GM19099 (cell line): Measurements from ENCODE around the gene ZNF330.
A peak's percentile ranks its signal among the peaks of the same experiment; 100 is the strongest.

Experiments used
- POLR2A ChIP-seq: IDR thresholded peaks from 3 replicates; pipeline ENCODE4 v1.6.1; 2011; ENCODE audit warnings: low read depth; ENCODE audit not compliant: insufficient read length; ENCODE audit errors: extremely low read depth

The ZNF330 gene

GRCh38 chr4:141220691-141221659 is at the start of gene ZNF330:
ZNF330 (plus strand) TSS chr4:141220895; CDS start chr4:141222372, 1,477 bp downstream.
- peak; percentile 83 for TF ChIP-seq POLR2A

GRCh38 chr4:141174457-141174856 is 46.2 kb upstream of the ZNF330 start:
- TF ChIP-seq POLR2A = no peak

- no peak for TF ChIP-seq POLR2A
Observed at GRCh38 chr4:141177171-141177570, 43.5 kb upstream of the ZNF330 start.

- no peak for TF ChIP-seq POLR2A
Observed at GRCh38 chr4:141179474-141180373, 41.0 kb upstream of the ZNF330 start.

GRCh38 chr4:141180991-141181761 is 39.5 kb upstream of the ZNF330 start:
- no peak for TF ChIP-seq POLR2A

GRCh38 chr4:141192564-141192963 is 28.1 kb upstream of the ZNF330 start:
- TF ChIP-seq POLR2A = no peak

- no peak for TF ChIP-seq POLR2A
Observed at GRCh38 chr4:141193516-141194034, 27.1 kb upstream of the ZNF330 start.

GRCh38 chr4:141195095-141195707 is 25.5 kb upstream of the ZNF330 start:
- TF ChIP-seq POLR2A = no peak

- no peak for TF ChIP-seq POLR2A
Observed at GRCh38 chr4:141196227-141196933, 24.3 kb upstream of the ZNF330 start.

- TF ChIP-seq POLR2A = no peak
Observed at GRCh38 chr4:141207961-141208360, 12.7 kb upstream of the ZNF330 start.

- TF ChIP-seq POLR2A = no peak
Observed at GRCh38 chr4:141210168-141210567, 10.5 kb upstream of the ZNF330 start.

- TF ChIP-seq POLR2A = no peak
Observed at GRCh38 chr4:141213550-141213991, 7.1 kb upstream of the ZNF330 start.

GRCh38 chr4:141215030-141215429 is 5.7 kb upstream of the ZNF330 start:
- TF ChIP-seq POLR2A = no peak
